ENCODE data around the gene DLG2. TPM values are rescaled to one million over a fixed set of nuclear protein-coding genes. Genes with fewer than 3 reads are reported as not detected.

DLG2 gene
- total and polyA plus RNA-seq, 4 donors, result 0.30 to 5.5 (median 0.68) TPM

GRCh38 chr11:84829162-84829561 lies 798.0 kb downstream of the DLG2 start:
- Histone ChIP-seq H3K27ac (ENCODE audit: low read depth in 1 of 2, low read length in 2 of 2) (no peak overlapping the region), H3K4me1 (ENCODE audit: control insufficient read depth in 4 of 4, insufficient read depth in 4 of 4, low read length in 3 of 4) (no peaks in the 10 kb centered on the region), H3K36me3 (ENCODE audit: control insufficient read depth in 4 of 4, insufficient read depth in 3 of 4, low read depth in 1 of 4, low read length in 3 of 4) (no peaks in the 10 kb centered on the region), H3K9ac (ENCODE audit: low read depth in 1 of 2, low read length in 2 of 2) (no peak overlapping the region), H3K4me3 (ENCODE audit: low read depth in 1 of 3, low read length in 3 of 3) (no peak overlapping the region), H3K9me3 (ENCODE audit: control insufficient read depth in 4 of 4, low read length in 3 of 4) (no peaks in the 10 kb centered on the region), H3K27me3 (ENCODE audit: control insufficient read depth in 4 of 4, insufficient read depth in 4 of 4, low read length in 3 of 4) (no peaks in the 10 kb centered on the region)
- TF ChIP-seq JUND (IDR thresholded peaks at IDR 0.05), result no peak
- no peak for TF ChIP-seq FOXA1 (IDR thresholded peaks at IDR 0.05)
- TF ChIP-seq CTCF (IDR thresholded peaks at IDR 0.05; ENCODE audit: low read depth, low read length, missing input control), result no peak
- TF ChIP-seq RXRA (IDR thresholded peaks at IDR 0.05), result no peak
- no peak for TF ChIP-seq HNF4G (IDR thresholded peaks at IDR 0.05)
- no peak for DNase-seq (ENCODE audit: low spot score)
- whole genome bisulfite sequencing, result 40% methylated on average over 2 of the region's 2 CpGs

GRCh38 chr11:84828616-84829015 lies 798.5 kb downstream of the DLG2 start:
- WGBS, result 86% methylated on average over 2 of the region's 2 CpGs
- H3K4me1 ChIP-seq (ENCODE audit: control insufficient read depth in 4 of 4, insufficient read depth in 4 of 4, low read length in 3 of 4), result no peaks in the 10 kb centered on the region
- no peak overlapping the region for H3K4me3 ChIP-seq (ENCODE audit: low read depth in 1 of 3, low read length in 3 of 3)
- H3K9me3 ChIP-seq (ENCODE audit: control insufficient read depth in 4 of 4, low read length in 3 of 4), result no peaks in the 10 kb centered on the region
- no peak overlapping the region for H3K27ac ChIP-seq (ENCODE audit: low read depth in 1 of 2, low read length in 2 of 2)
- no peak overlapping the region for H3K9ac ChIP-seq (ENCODE audit: low read depth in 1 of 2, low read length in 2 of 2)
- no peaks in the 10 kb centered on the region for H3K36me3 ChIP-seq (ENCODE audit: control insufficient read depth in 4 of 4, insufficient read depth in 3 of 4, low read depth in 1 of 4, low read length in 3 of 4)
- TF ChIP-seq YY1 (IDR thresholded peaks at IDR 0.05) (no peak), JUND (IDR thresholded peaks at IDR 0.05) (no peak), NR2F2 (IDR thresholded peaks at IDR 0.05) (no peak), GABPA (IDR thresholded peaks at IDR 0.05 in 1 of 2, conservative IDR thresholded peaks at IDR 0.05 in 1 of 2) (no peak), SP1 (IDR thresholded peaks at IDR 0.05) (no peak), HNF4A (conservative IDR thresholded peaks at IDR 0.05) (no peak), RXRA (IDR thresholded peaks at IDR 0.05) (no peak), ZBTB33 (IDR thresholded peaks at IDR 0.05) (no peak), TAF1 (conservative IDR thresholded peaks at IDR 0.05) (no peak), HNF4G (IDR thresholded peaks at IDR 0.05) (no peak), FOXA2 (IDR thresholded peaks at IDR 0.05) (no peak)
- H3K27me3 ChIP-seq (ENCODE audit: control insufficient read depth in 4 of 4, insufficient read depth in 4 of 4, low read length in 3 of 4), result no peaks in the 10 kb centered on the region
- DNase-seq (ENCODE audit: low spot score), result no peak

- no peaks in the 10 kb centered on the region for H3K36me3 ChIP-seq (ENCODE audit: control insufficient read depth in 4 of 4, insufficient read depth in 3 of 4, low read depth in 1 of 4, low read length in 3 of 4)
- H3K27ac ChIP-seq (ENCODE audit: low read depth in 1 of 2, low read length in 2 of 2), result no peak overlapping the region
- 75% methylated on average over 3 of the region's 3 CpGs for WGBS
- no peak overlapping the region for H3K4me3 ChIP-seq (ENCODE audit: low read depth in 1 of 3, low read length in 3 of 3)
- no peak for DNase-seq (ENCODE audit: low spot score)
- no peaks in the 10 kb centered on the region for H3K27me3 ChIP-seq (ENCODE audit: control insufficient read depth in 4 of 4, insufficient read depth in 4 of 4, low read length in 3 of 4)
- H3K9ac ChIP-seq (ENCODE audit: low read depth in 1 of 2, low read length in 2 of 2), result no peak overlapping the region
- H3K4me1 ChIP-seq (ENCODE audit: control insufficient read depth in 4 of 4, insufficient read depth in 4 of 4, low read length in 3 of 4), result no peaks in the 10 kb centered on the region
- H3K9me3 ChIP-seq (ENCODE audit: control insufficient read depth in 4 of 4, low read length in 3 of 4), result no peaks in the 10 kb centered on the region
- TF ChIP-seq ATF3 (IDR thresholded peaks at IDR 0.05), result no peak
- TF ChIP-seq YY1 (IDR thresholded peaks at IDR 0.05), result no peak
- TF ChIP-seq NR2F2 (IDR thresholded peaks at IDR 0.05), result no peak
- no peak for TF ChIP-seq JUND (IDR thresholded peaks at IDR 0.05)
- TF ChIP-seq RAD21 (IDR thresholded peaks at IDR 0.05), result no peak
- TF ChIP-seq TAF1 (conservative IDR thresholded peaks at IDR 0.05), result no peak
- no peak for TF ChIP-seq HNF4G (IDR thresholded peaks at IDR 0.05)
- TF ChIP-seq HNF4A (conservative IDR thresholded peaks at IDR 0.05), result no peak
- TF ChIP-seq MAX (IDR thresholded peaks at IDR 0.05), result no peak
- TF ChIP-seq REST (IDR thresholded peaks at IDR 0.05), result no peak
- no peak for TF ChIP-seq ZBTB33 (IDR thresholded peaks at IDR 0.05)
- TF ChIP-seq RXRA (IDR thresholded peaks at IDR 0.05), result no peak
- no peak for TF ChIP-seq EGR1 (IDR thresholded peaks at IDR 0.05; ENCODE audit: low read depth in 2 of 2)
- TF ChIP-seq FOXA2 (IDR thresholded peaks at IDR 0.05), result no peak
- TF ChIP-seq FOXA1 (IDR thresholded peaks at IDR 0.05), result no peak
Observed at GRCh38 chr11:84825106-84825660, 802.0 kb downstream of the DLG2 start.
